Neuronal stem cell (in vitro differentiated cells): ENCODE results near the gene ARSD.

Experiments used
- DNase-seq: peaks from one replicate; pipeline ENCODE4 v3.0.0-alpha.2; 2013; ENCODE audit warnings: low spot score
- H2AFZ ChIP-seq: one replicate; pipeline ENCODE4 v1.6.1; 2013; ENCODE audit warnings: mild to moderate bottlenecking, low read length, inconsistent platforms
- H2AK5ac ChIP-seq: 2 replicates; pipeline ENCODE4 v1.6.1; 2013; ENCODE audit warnings: low read depth, mild to moderate bottlenecking, inconsistent platforms, low read length, moderate library complexity, mixed read lengths
- H2BK120ac ChIP-seq: 2 replicates; pipeline ENCODE4 v1.6.1; 2013; ENCODE audit warnings: low read depth, mild to moderate bottlenecking, inconsistent platforms, low read length, moderate library complexity, mixed read lengths
- H2BK12ac ChIP-seq: one replicate; pipeline ENCODE4 v1.6.1; 2013; ENCODE audit warnings: low read length, inconsistent platforms
- H2BK15ac ChIP-seq: 2 replicates; pipeline ENCODE4 v1.6.1; 2013; ENCODE audit warnings: mild to moderate bottlenecking, low read length, inconsistent platforms, mixed read lengths
- H2BK5ac ChIP-seq: one replicate; pipeline ENCODE4 v1.6.1; 2013; ENCODE audit warnings: inconsistent platforms, mild to moderate bottlenecking, low read length, moderate library complexity
- H3K14ac ChIP-seq: one replicate; pipeline ENCODE4 v1.6.1; 2013; ENCODE audit warnings: low read length, inconsistent platforms
- H3K18ac ChIP-seq: 2 replicates; pipeline ENCODE4 v1.6.1; 2013; ENCODE audit warnings: low read length, inconsistent platforms
- H3K23ac ChIP-seq: 2 replicates; pipeline ENCODE4 v1.6.1; 2013; ENCODE audit warnings: low read depth, mild to moderate bottlenecking, mixed read lengths, low read length, inconsistent platforms; ENCODE audit not compliant: poor library complexity
- H3K27ac ChIP-seq: replicated peaks from 3 replicates; pipeline ENCODE4 v1.5.1; 2013; ENCODE audit warnings: low read length, inconsistent platforms
- H3K27me3 ChIP-seq, 3 experiments: 2 replicates each; pipeline ENCODE4 v1.6.1; 2013; ENCODE audit warnings: low read length in 3 of 3, mild to moderate bottlenecking in 2 of 3, inconsistent platforms in 1 of 3, low read depth in 1 of 3, mixed read lengths in 1 of 3, moderate library complexity in 1 of 3; ENCODE audit not compliant: control insufficient read depth in 3 of 3, insufficient read depth in 3 of 3
- H3K36me3 ChIP-seq, 2 donors: replicated peaks in 1 of 2; 2 replicates each; pipeline ENCODE4 v1.6.1; 2013; ENCODE audit warnings: low read length in 2 of 2; ENCODE audit not compliant: control insufficient read depth in 2 of 2, insufficient read depth in 2 of 2
- H3K4ac ChIP-seq: 2 replicates; pipeline ENCODE4 v1.6.1; 2013; ENCODE audit warnings: inconsistent platforms, mild to moderate bottlenecking, low read length, moderate library complexity
- H3K4me1 ChIP-seq, 2 donors: 1 replicate in 1 of 2; 2 replicates in 1 of 2; pipeline ENCODE4 v1.6.1; 2013; ENCODE audit warnings: low read length in 2 of 2, low read depth in 1 of 2; ENCODE audit not compliant: control insufficient read depth in 2 of 2, insufficient read depth in 1 of 2
- H3K4me2 ChIP-seq: one replicate; pipeline ENCODE4 v1.6.1; 2013; ENCODE audit warnings: mild to moderate bottlenecking, low read length, inconsistent platforms; ENCODE audit not compliant: insufficient read depth, poor library complexity, severe bottlenecking
- H3K4me3 ChIP-seq, 2 donors: 2 replicates each; pipeline ENCODE4 v1.5.1; 2013; ENCODE audit warnings: low read length in 2 of 2, mild to moderate bottlenecking in 2 of 2, inconsistent platforms in 1 of 2, moderate library complexity in 1 of 2
- H3K79me1 ChIP-seq: one replicate; pipeline ENCODE4 v1.6.1; 2013; ENCODE audit warnings: low read depth, mild to moderate bottlenecking, inconsistent platforms, low read length, moderate library complexity
- H3K9ac ChIP-seq: one replicate; pipeline ENCODE4 v1.6.1; 2013; ENCODE audit warnings: mild to moderate bottlenecking, low read depth, low read length, inconsistent platforms; ENCODE audit not compliant: poor library complexity
- H3K9me3 ChIP-seq, 2 donors: replicated peaks in 1 of 2; 2 replicates each; pipeline versions ENCODE3 to v1.6.1; 2013; ENCODE audit warnings: low read length in 2 of 2, mild to moderate bottlenecking in 2 of 2, inconsistent platforms in 1 of 2, low read depth in 1 of 2, mixed read lengths in 1 of 2, moderate library complexity in 1 of 2; ENCODE audit not compliant: control insufficient read depth in 2 of 2, insufficient read depth in 1 of 2
- H4K8ac ChIP-seq: one replicate; pipeline ENCODE4 v1.6.1; 2013; ENCODE audit warnings: low read depth, mild to moderate bottlenecking, inconsistent platforms, low read length, moderate library complexity
- H4K91ac ChIP-seq: one replicate; pipeline ENCODE4 v1.6.1; 2013; ENCODE audit warnings: low read length, low read depth, mild to moderate bottlenecking, inconsistent platforms; ENCODE audit not compliant: poor library complexity
- WGBS, 2 donors: extraction: QIAGEN DNeasy Blood & Tissue Kit; methylation state at CpG; one replicate each; pipeline ENCODE4 v1.1.7; 2013; ENCODE audit warnings: missing lambda C conversion rate in 2 of 2, mixed read lengths in 1 of 2; ENCODE audit not compliant: insufficient read length in 2 of 2, insufficient replicate concordance in 1 of 2; ENCODE audit errors: extremely low coverage in 2 of 2; 5-methylcytosine and 5-hydroxymethylcytosine counted together

ARSD gene

DNA sequence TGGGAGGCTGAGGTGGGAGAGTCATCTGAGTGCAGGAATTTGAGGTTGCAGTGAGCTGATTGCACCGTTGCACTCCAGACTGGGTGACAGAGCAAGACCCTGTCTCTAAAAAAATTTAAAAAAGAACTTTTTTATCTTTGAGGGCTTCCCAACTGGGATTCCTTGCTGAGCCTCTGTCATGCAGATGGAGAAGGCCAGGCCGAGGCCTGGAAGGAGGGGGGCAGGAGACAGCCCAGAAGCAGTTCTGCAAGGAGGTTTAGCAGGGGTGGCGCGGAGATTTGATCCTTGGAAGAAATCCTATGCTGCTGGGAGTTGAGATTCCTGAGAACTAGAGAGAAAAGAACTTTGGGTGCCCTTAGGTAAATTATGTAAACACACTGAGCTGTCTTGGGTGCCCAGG lies 2.5 kb upstream of the ARSD start:
- no peaks in the 10 kb centered on the region for H3K36me3 ChIP-seq
- H3K23ac ChIP-seq: no peak overlapping the region
- no peak overlapping the region for H3K9ac ChIP-seq
- H3K4me2 ChIP-seq: no peak overlapping the region
- peaks cover 0 to 10% of the 10 kb centered on the region in 2 donors for H3K9me3 ChIP-seq
- H3K18ac ChIP-seq: no peak overlapping the region
- H2BK12ac ChIP-seq: no peak overlapping the region
- H3K79me1 ChIP-seq: no peaks in the 10 kb centered on the region
- no peak overlapping the region for H4K91ac ChIP-seq
- H3K14ac ChIP-seq: no peak overlapping the region
- no peak for DNase-seq
- H3K27me3 ChIP-seq: peaks cover 0 to 15% (median 0%) of the 10 kb centered on the region in 3 experiments
- no peak overlapping the region for H2BK5ac ChIP-seq
- H3K4ac ChIP-seq: no peak overlapping the region
- no peak overlapping the region for H3K4me3 ChIP-seq
- H2AFZ ChIP-seq: no peak overlapping the region
- H3K27ac ChIP-seq: no peak overlapping the region
- H2BK120ac ChIP-seq: no peak overlapping the region
- no CpG with 5 or more reads among the region's 4 CpGs for WGBS, 2 donors
- H2AK5ac ChIP-seq: no peak overlapping the region
- no peaks in the 10 kb centered on the region for H3K4me1 ChIP-seq
- no peak overlapping the region for H4K8ac ChIP-seq
- no peak overlapping the region for H2BK15ac ChIP-seq

DNA sequence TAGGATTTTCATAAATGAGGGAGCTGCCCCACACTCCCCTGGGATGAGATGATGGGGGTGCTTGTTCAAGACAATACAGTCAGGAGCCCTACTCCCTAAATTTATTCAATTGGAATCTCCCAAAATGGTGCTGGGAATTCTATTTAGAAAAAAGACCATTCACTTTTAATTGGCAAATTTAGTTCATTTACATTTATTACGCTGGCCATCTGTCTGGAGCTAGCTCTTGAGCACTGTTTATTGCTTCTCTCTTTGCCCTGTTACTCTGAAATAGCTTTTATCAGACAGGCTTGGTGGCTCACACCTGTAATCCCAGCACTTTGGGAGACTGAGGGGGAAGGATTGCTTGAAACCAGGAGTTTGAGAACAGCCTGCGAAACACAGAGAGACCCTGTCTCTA lies 2.0 kb upstream of the ARSD start:
- H3K4me2 ChIP-seq: no peak overlapping the region
- no peak overlapping the region for H2BK120ac ChIP-seq
- no peaks in the 10 kb centered on the region for H3K79me1 ChIP-seq
- H3K4me3 ChIP-seq: no peak overlapping the region
- H2BK5ac ChIP-seq: no peak overlapping the region
- H3K36me3 ChIP-seq: no peaks in the 10 kb centered on the region
- no peak overlapping the region for H2BK12ac ChIP-seq
- H3K4me1 ChIP-seq: no peaks in the 10 kb centered on the region
- H2AK5ac ChIP-seq: no peak overlapping the region
- no peak overlapping the region for H3K23ac ChIP-seq
- H3K9me3 ChIP-seq: peaks cover 0 to 10% of the 10 kb centered on the region in 2 donors
- H4K8ac ChIP-seq: no peak overlapping the region
- no peak for DNase-seq
- no peak overlapping the region for H2AFZ ChIP-seq
- no peak overlapping the region for H2BK15ac ChIP-seq
- H3K14ac ChIP-seq: no peak overlapping the region
- no peak overlapping the region for H3K27ac ChIP-seq
- H3K9ac ChIP-seq: no peak overlapping the region
- H4K91ac ChIP-seq: no peak overlapping the region
- H3K18ac ChIP-seq: no peak overlapping the region
- no peak overlapping the region for H3K4ac ChIP-seq
- H3K27me3 ChIP-seq: peaks cover 0 to 15% (median 0%) of the 10 kb centered on the region in 3 experiments
- WGBS, 2 donors: no CpG with 5 or more reads among the region's 2 CpGs

DNA sequence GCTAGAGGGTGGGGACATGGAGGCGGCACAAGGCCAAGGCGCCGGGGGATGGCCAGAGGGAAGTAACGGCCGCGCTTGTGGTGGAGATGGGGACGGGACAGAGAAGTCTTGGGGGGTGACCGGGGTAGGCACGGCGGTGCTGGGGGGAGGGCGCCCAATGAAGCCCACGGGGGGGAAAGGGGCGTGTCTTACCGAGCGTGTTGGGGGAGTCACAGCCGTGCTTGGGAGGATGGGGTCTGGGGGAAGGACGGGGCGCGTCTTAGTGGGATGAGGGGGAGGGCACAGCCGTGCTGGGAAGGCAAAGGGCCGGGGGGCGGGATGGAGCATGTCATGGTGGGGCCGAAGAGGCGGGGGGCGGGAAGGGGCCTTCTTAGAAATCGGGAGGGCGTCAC lies 952 bp downstream of the ARSD start:
- no CpG with 5 or more reads among the region's 27 CpGs for WGBS, 2 donors
- H3K36me3 ChIP-seq: no peaks in the 10 kb centered on the region
- peak overlapping the region; percentile 81 for H3K9ac ChIP-seq
- peak overlapping the region; percentile 71 for H3K14ac ChIP-seq
- no peak overlapping the region for H4K91ac ChIP-seq
- peak overlapping the region; percentile 64 for H3K18ac ChIP-seq
- H3K4me3 ChIP-seq: peak overlapping the region; percentile 51 to 70
- H3K4ac ChIP-seq: no peak overlapping the region
- H3K27me3 ChIP-seq: peaks cover 0 to 15% (median 0%) of the 10 kb centered on the region in 3 experiments
- no peak overlapping the region for H2BK15ac ChIP-seq
- no peaks in the 10 kb centered on the region for H3K79me1 ChIP-seq
- H2AFZ ChIP-seq: peak overlapping the region; percentile 95
- H2BK120ac ChIP-seq: no peak overlapping the region
- H3K4me1 ChIP-seq: no peaks in the 10 kb centered on the region
- no peak overlapping the region for H2BK12ac ChIP-seq
- no peak overlapping the region for H4K8ac ChIP-seq
- H3K27ac ChIP-seq: peak overlapping the region; percentile 89
- H3K4me2 ChIP-seq: peak overlapping the region; percentile 62
- H3K23ac ChIP-seq: peak overlapping the region; percentile 73
- no peak for DNase-seq
- H3K9me3 ChIP-seq: peaks cover 0 to 10% of the 10 kb centered on the region in 2 donors
- H2AK5ac ChIP-seq: no peak overlapping the region
- no peak overlapping the region for H2BK5ac ChIP-seq

DNA sequence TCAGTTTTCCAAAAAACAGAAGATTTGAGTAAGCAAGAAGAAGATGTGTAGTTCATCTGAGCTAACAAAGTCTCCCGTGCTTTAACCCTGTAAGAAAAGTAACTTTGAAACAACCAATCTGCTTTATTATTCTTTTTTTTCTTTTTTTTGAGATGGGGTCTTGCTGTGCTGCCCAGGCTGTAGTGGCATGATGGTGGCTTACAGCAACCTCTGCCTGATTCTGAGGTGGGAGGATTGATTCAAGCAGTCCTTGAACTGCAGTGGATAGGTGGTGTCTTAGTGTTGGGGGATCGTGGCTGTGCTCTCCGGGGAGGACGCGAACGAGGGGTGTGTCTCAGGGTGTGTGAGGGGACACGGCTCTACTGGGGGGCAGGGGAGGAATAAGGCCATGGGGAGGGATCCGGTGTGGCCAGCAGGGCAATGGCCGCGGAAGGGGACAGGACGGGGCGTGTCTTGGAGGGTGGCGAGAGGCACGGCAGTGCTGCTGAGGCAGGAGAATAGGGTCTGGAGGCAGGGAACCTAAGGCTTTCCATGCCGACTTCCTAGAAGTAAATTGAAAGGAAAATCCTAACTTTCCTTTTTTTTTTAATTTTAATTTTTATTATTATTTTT lies 2.4 kb downstream of the ARSD start:
- peaks cover 0 to 15% (median 0%) of the 10 kb centered on the region in 3 experiments for H3K27me3 ChIP-seq
- peak overlapping the region; percentile 70 for H3K18ac ChIP-seq
- peak overlapping the region; percentile 28 for H2AK5ac ChIP-seq

More for the DNA sequence above, 2.4 kb downstream of the ARSD start:
- peak overlapping the region; percentile 49 for H3K27ac ChIP-seq
- no peaks in the 10 kb centered on the region for H3K36me3 ChIP-seq
- no peak overlapping the region for H2BK120ac ChIP-seq
- no peak overlapping the region for H3K23ac ChIP-seq
- no peaks in the 10 kb centered on the region for H3K4me1 ChIP-seq
- H2BK12ac ChIP-seq: no peak overlapping the region
- H3K79me1 ChIP-seq: no peaks in the 10 kb centered on the region
- no peak overlapping the region for H3K9ac ChIP-seq
- no peak overlapping the region for H4K8ac ChIP-seq
- no peak overlapping the region for H4K91ac ChIP-seq
- H3K14ac ChIP-seq: no peak overlapping the region
- H3K4me2 ChIP-seq: no peak overlapping the region
- DNase-seq: no peak
- peaks cover 0 to 10% of the 10 kb centered on the region in 2 donors for H3K9me3 ChIP-seq
- H3K4me3 ChIP-seq: no peak overlapping the region
- no CpG with 5 or more reads among the region's 15 CpGs for WGBS, 2 donors
- H2BK5ac ChIP-seq: no peak overlapping the region
- H2BK15ac ChIP-seq: no peak overlapping the region
- no peak overlapping the region for H3K4ac ChIP-seq
- peak overlapping the region; percentile 8 for H2AFZ ChIP-seq
